Measurements from ENCODE around the gene ANP32A. TPM values are rescaled to one million over a fixed set of nuclear protein-coding genes. Genes with fewer than 3 reads are reported as not detected.

ANP32A gene
- total RNA-seq, 1 donor from 2014 or later = 333 TPM

- TF ChIP-seq EZH2phosphoT487 (IDR thresholded peaks at IDR 0.05) (no peak), EZH2 (IDR thresholded peaks at IDR 0.05) (no peak), CTCF (IDR thresholded peaks at IDR 0.05) (no peak)
- Histone ChIP-seq H3F3A (ENCODE audit: low read depth) (peaks cover 12% of the 10 kb centered on the region), H3K9ac (no peak overlapping the region), H3K9me3 (ENCODE audit: low read depth) (no peaks in the 10 kb centered on the region), H3K36me3 (no peaks in the 10 kb centered on the region), H4K20me1 (ENCODE audit: low read depth) (peaks cover 68% of the 10 kb centered on the region), H3K79me2 (ENCODE audit: low read depth) (peaks cover 100% of the 10 kb centered on the region), H3K4me1 (peaks cover 48% of the 10 kb centered on the region), H3K27ac (no peak overlapping the region), H3K4me2 (peak overlapping the region; percentile 21), H3K27me3 (no peaks in the 10 kb centered on the region), H3K4me3 (no peak overlapping the region), H2AFZ (replicated peaks) (no peak overlapping the region)
- Mint-ChIP-seq H3K4me3 (peak overlapping the region; percentile 71), H3K9me3 (no peaks in the 10 kb centered on the region), H3K36me3 (peaks cover 17% of the 10 kb centered on the region), H3K27me3 (ENCODE audit: insufficient read depth, low read depth) (peaks cover 2% of the 10 kb centered on the region), H3K27ac (no peak overlapping the region), H3K4me1 (peaks cover 48% of the 10 kb centered on the region)
- no peak for DNase-seq (ENCODE audit: low spot score)
These were observed 5.1 kb downstream of the ANP32A start for GRCh38 chr15:68815598-68815997.

- Histone ChIP-seq H3K4me1 (peaks cover 52% of the 10 kb centered on the region), H3K4me3 (no peak overlapping the region), H4K20me1 (ENCODE audit: low read depth) (peaks cover 78% of the 10 kb centered on the region), H3K27me3 (no peaks in the 10 kb centered on the region), H3K27ac (no peak overlapping the region), H3F3A (ENCODE audit: low read depth) (peaks cover 7% of the 10 kb centered on the region), H3K4me2 (no peak overlapping the region), H3K9me3 (ENCODE audit: low read depth) (no peaks in the 10 kb centered on the region), H3K9ac (no peak overlapping the region), H3K79me2 (ENCODE audit: low read depth) (peaks cover 100% of the 10 kb centered on the region), H2AFZ (replicated peaks) (no peak overlapping the region), H3K36me3 (no peaks in the 10 kb centered on the region)
- H3K4me3 Mint-ChIP-seq = peak overlapping the region; percentile 46
- H3K27ac Mint-ChIP-seq = no peak overlapping the region
- no peaks in the 10 kb centered on the region for H3K9me3 Mint-ChIP-seq
- peaks cover 2% of the 10 kb centered on the region for H3K27me3 Mint-ChIP-seq (ENCODE audit: insufficient read depth, low read depth)
- TF ChIP-seq EZH2 (IDR thresholded peaks at IDR 0.05) (no peak), EZH2phosphoT487 (IDR thresholded peaks at IDR 0.05) (no peak), CTCF (IDR thresholded peaks at IDR 0.05) (no peak)
- H3K4me1 Mint-ChIP-seq = peaks cover 56% of the 10 kb centered on the region
- H3K36me3 Mint-ChIP-seq = peaks cover 24% of the 10 kb centered on the region
- DNase-seq (ENCODE audit: low spot score) = no peak
These were observed 6.1 kb downstream of the ANP32A start for GRCh38 chr15:68814596-68814995.

- Mint-ChIP-seq H3K4me3 (no peak overlapping the region), H3K4me1 (peaks cover 71% of the 10 kb centered on the region), H3K9me3 (no peaks in the 10 kb centered on the region), H3K36me3 (peaks cover 31% of the 10 kb centered on the region), H3K27me3 (ENCODE audit: insufficient read depth, low read depth) (peaks cover 2% of the 10 kb centered on the region), H3K27ac (no peak overlapping the region)
- H3K4me2 ChIP-seq = peak overlapping the region; percentile 40
- no peak overlapping the region for H3K9ac ChIP-seq
- peaks cover 100% of the 10 kb centered on the region for H3K79me2 ChIP-seq (ENCODE audit: low read depth)
- H3K9me3 ChIP-seq (ENCODE audit: low read depth) = no peaks in the 10 kb centered on the region
- no peaks in the 10 kb centered on the region for H3K36me3 ChIP-seq
- H3F3A ChIP-seq (ENCODE audit: low read depth) = no peaks in the 10 kb centered on the region
- no peaks in the 10 kb centered on the region for H3K27me3 ChIP-seq
- H3K4me3 ChIP-seq = no peak overlapping the region
- no peak for DNase-seq (ENCODE audit: low spot score)
- no peak overlapping the region for H2AFZ ChIP-seq (replicated peaks)
- peaks cover 96% of the 10 kb centered on the region for H4K20me1 ChIP-seq (ENCODE audit: low read depth)
- peaks cover 70% of the 10 kb centered on the region for H3K4me1 ChIP-seq
- no peak overlapping the region for H3K27ac ChIP-seq
- TF ChIP-seq CTCF (IDR thresholded peaks at IDR 0.05) (no peak), EZH2 (IDR thresholded peaks at IDR 0.05) (no peak), EZH2phosphoT487 (IDR thresholded peaks at IDR 0.05) (no peak)
These were observed 7.9 kb downstream of the ANP32A start for GRCh38 chr15:68812597-68813431.

All from neural progenitor cell (in vitro differentiated cells).